ENCODE data around the gene STPG2.

STPG2 gene

GRCh38 chr4:98150092-98150761 lies 7.0 kb upstream of the STPG2 start:
- no peak for TF ChIP-seq ELF4 (IDR thresholded peaks at IDR 0.05)
- no peak for TF ChIP-seq HDGF (IDR thresholded peaks at IDR 0.05; ENCODE audit: borderline replicate concordance)
- no peak for TF ChIP-seq TARDBP (IDR thresholded peaks at IDR 0.05)
- no peak for TF ChIP-seq CTBP1 (IDR thresholded peaks at IDR 0.05; ENCODE audit: borderline replicate concordance)
- no peak for TF ChIP-seq ARNT (IDR thresholded peaks at IDR 0.05)
- no peak for TF ChIP-seq FOXM1 (IDR thresholded peaks at IDR 0.05; ENCODE audit: borderline replicate concordance)
- no peak for TF ChIP-seq PKNOX1 (IDR thresholded peaks at IDR 0.05)
- DNase-seq (ENCODE audit: extremely low spot score), result no peak
- POLR2A ChIA-PET, result interaction anchor here (1.2 kb wide), 1 partner anchor 111 kb away, joined by 3 read pairs; the partner anchor contains the start of gene RAP1GDS1
- CTCF ChIA-PET, result no interaction called here

- CTCF ChIA-PET, result no interaction called here
- POLR2A ChIA-PET, result no interaction called here
- TF ChIP-seq FOXA1 (IDR thresholded peaks at IDR 0.05) (peak; percentile 58; the same call in 1 of the 2 replicates), ELF4 (IDR thresholded peaks at IDR 0.05) (no peak)
- no peak for DNase-seq (ENCODE audit: extremely low spot score)
Observed at GRCh38 chr4:98148856-98149255, 5.6 kb upstream of the STPG2 start.

GRCh38 chr4:98126141-98126540 lies 17.1 kb downstream of the STPG2 start:
- no peak for DNase-seq (ENCODE audit: extremely low spot score)
- POLR2A ChIA-PET, result no interaction called here
- CTCF ChIA-PET, result no interaction called here
- TF ChIP-seq NFRKB (IDR thresholded peaks at IDR 0.05) (no peak), L3MBTL2 (conservative IDR thresholded peaks at IDR 0.05) (no peak), BHLHE40 (IDR thresholded peaks at IDR 0.05; ENCODE audit: borderline replicate concordance) (no peak), HDGF (IDR thresholded peaks at IDR 0.05; ENCODE audit: borderline replicate concordance) (no peak), PKNOX1 (IDR thresholded peaks at IDR 0.05) (no peak), ARNT (IDR thresholded peaks at IDR 0.05) (no peak), SUZ12 (IDR thresholded peaks at IDR 0.05) (no peak), FOXA1 (IDR thresholded peaks at IDR 0.05) (no peak), FOXM1 (IDR thresholded peaks at IDR 0.05; ENCODE audit: borderline replicate concordance) (no peak), SP1 (IDR thresholded peaks at IDR 0.05) (no peak), ZNF384 (IDR thresholded peaks at IDR 0.05) (no peak)

- POLR2A ChIA-PET, result no interaction called here
- CTCF ChIA-PET, result no interaction called here
- no peak for TF ChIP-seq FOXM1 (IDR thresholded peaks at IDR 0.05; ENCODE audit: borderline replicate concordance)
- no peak for TF ChIP-seq ARNT (IDR thresholded peaks at IDR 0.05)
- TF ChIP-seq LEF1 (IDR thresholded peaks at IDR 0.05; ENCODE audit: borderline replicate concordance), result no peak
- TF ChIP-seq BHLHE40 (IDR thresholded peaks at IDR 0.05; ENCODE audit: borderline replicate concordance), result no peak
- no peak for DNase-seq (ENCODE audit: extremely low spot score)
Observed at GRCh38 chr4:98125585-98125984, 17.7 kb downstream of the STPG2 start.

- TF ChIP-seq ARNT (IDR thresholded peaks at IDR 0.05) (no peak), SP1 (IDR thresholded peaks at IDR 0.05) (no peak), FOXK2 (IDR thresholded peaks at IDR 0.05) (no peak), ZNF384 (IDR thresholded peaks at IDR 0.05) (no peak), FOXA1 (IDR thresholded peaks at IDR 0.05) (no peak), BHLHE40 (IDR thresholded peaks at IDR 0.05; ENCODE audit: borderline replicate concordance) (no peak), HDGF (IDR thresholded peaks at IDR 0.05; ENCODE audit: borderline replicate concordance) (no peak), LEF1 (IDR thresholded peaks at IDR 0.05; ENCODE audit: borderline replicate concordance) (no peak), CTBP1 (IDR thresholded peaks at IDR 0.05; ENCODE audit: borderline replicate concordance) (no peak), L3MBTL2 (conservative IDR thresholded peaks at IDR 0.05) (no peak), ELF4 (IDR thresholded peaks at IDR 0.05) (no peak)
- POLR2A ChIA-PET, result no interaction called here
- CTCF ChIA-PET, result no interaction called here
- no peak for DNase-seq (ENCODE audit: extremely low spot score)
Observed at GRCh38 chr4:98117363-98117762, 25.9 kb downstream of the STPG2 start.

- TF ChIP-seq ZNF384 (IDR thresholded peaks at IDR 0.05), result no peak
- no peak for TF ChIP-seq L3MBTL2 (conservative IDR thresholded peaks at IDR 0.05)
- TF ChIP-seq FOXK2 (IDR thresholded peaks at IDR 0.05), result no peak
- no peak for TF ChIP-seq ELF4 (IDR thresholded peaks at IDR 0.05)
- no peak for TF ChIP-seq CTBP1 (IDR thresholded peaks at IDR 0.05; ENCODE audit: borderline replicate concordance)
- ChIA-PET CTCF (interaction anchor here (0.6 kb wide), 1 partner anchor 357 kb away, joined by 3 read pairs; no protein-coding TSS in a partner anchor), POLR2A (no interaction called here)
- peak; percentile 24 for DNase-seq (ENCODE audit: extremely low spot score)
Observed at GRCh38 chr4:98113012-98113411, 30.3 kb downstream of the STPG2 start.

- DNase-seq (ENCODE audit: extremely low spot score), result no peak
- ChIA-PET POLR2A (no interaction called here), CTCF (no interaction called here)
Observed at GRCh38 chr4:98110929-98111328, 32.3 kb downstream of the STPG2 start.

More at GRCh38 chr4:98110929-98111328, 32.3 kb downstream of the STPG2 start:
- TF ChIP-seq FOXM1 (IDR thresholded peaks at IDR 0.05; ENCODE audit: borderline replicate concordance) (no peak), ARNT (IDR thresholded peaks at IDR 0.05) (no peak), SP1 (IDR thresholded peaks at IDR 0.05) (no peak), FOXA1 (IDR thresholded peaks at IDR 0.05) (no peak), PKNOX1 (IDR thresholded peaks at IDR 0.05) (no peak), ZNF384 (IDR thresholded peaks at IDR 0.05) (no peak), NFRKB (IDR thresholded peaks at IDR 0.05) (no peak), SUZ12 (IDR thresholded peaks at IDR 0.05) (no peak), BHLHE40 (IDR thresholded peaks at IDR 0.05; ENCODE audit: borderline replicate concordance) (no peak), HDGF (IDR thresholded peaks at IDR 0.05; ENCODE audit: borderline replicate concordance) (no peak), L3MBTL2 (conservative IDR thresholded peaks at IDR 0.05) (no peak), FOXK2 (IDR thresholded peaks at IDR 0.05) (no peak), LEF1 (IDR thresholded peaks at IDR 0.05; ENCODE audit: borderline replicate concordance) (no peak), CTBP1 (IDR thresholded peaks at IDR 0.05; ENCODE audit: borderline replicate concordance) (no peak), TARDBP (IDR thresholded peaks at IDR 0.05) (no peak), ELF4 (IDR thresholded peaks at IDR 0.05) (no peak)

All from HEK293T (cell line).